H1 (cell line): ENCODE measurements around the gene TNFRSF13B. TPM values are rescaled to one million over a fixed set of nuclear protein-coding genes. Genes with fewer than 3 reads are reported as not detected.

Experiments used
- CTCF ChIA-PET: fragments of 300-600 bp; sonication (Branson Sonifier 250); formaldehyde crosslinking; loops from one replicate; lab custom pipeline; 2021; ENCODE audit not compliant: partially characterized antibody; lab: Charles Lee
- POLR2A ChIA-PET: fragments of 300-600 bp; sonication (Branson Sonifier 250); formaldehyde crosslinking; loops from one replicate; lab custom pipeline; 2021; ENCODE audit warnings: inconsistent platforms; ENCODE audit not compliant: partially characterized antibody; lab: Charles Lee
- DNase-seq, 2 experiments: peaks; one replicate each; pipeline versions ENCODE4 v3.0.0 to v3.0.0-alpha.2; 2010 to 2022; ENCODE audit warnings: low spot score in 2 of 2, low read depth in 1 of 2, mixed read lengths in 1 of 2
- FAIRE-seq: peaks from 2 replicates; lab custom pipeline; 2011; peaks lifted over from hg19 to GRCh38; lab: Jason Lieb, UNC
- H2AFZ ChIP-seq: 2 replicates; pipeline ENCODE4 v1.8.1; 2012; ENCODE audit warnings: low read length, inconsistent platforms
- H2AK5ac ChIP-seq: 2 replicates; pipeline ENCODE4 v1.6.1; 2013; ENCODE audit warnings: low read depth, low read length
- H2BK120ac ChIP-seq: replicated peaks from 2 replicates; pipeline ENCODE3; 2013; ENCODE audit warnings: low read depth, low read length, inconsistent platforms
- H2BK12ac ChIP-seq: 2 replicates; pipeline ENCODE4 v1.6.1; 2013; ENCODE audit warnings: low read depth, low read length
- H2BK15ac ChIP-seq: 2 replicates; pipeline ENCODE4 v1.6.1; 2013; ENCODE audit warnings: low read length
- H2BK20ac ChIP-seq: 2 replicates; pipeline ENCODE4 v1.6.1; 2013; ENCODE audit warnings: low read length
- H2BK5ac ChIP-seq: 2 replicates; pipeline ENCODE4 v1.6.1; 2013; ENCODE audit warnings: low read depth, low read length
- H3K14ac ChIP-seq: 2 replicates; pipeline ENCODE4 v1.6.1; 2013; ENCODE audit warnings: inconsistent platforms; ENCODE audit not compliant: insufficient read length
- H3K18ac ChIP-seq: 2 replicates; pipeline ENCODE4 v1.6.1; 2013; ENCODE audit warnings: low read length; ENCODE audit errors: extremely low read depth
- H3K23ac ChIP-seq: 2 replicates; pipeline ENCODE4 v1.6.1; 2013; ENCODE audit warnings: inconsistent platforms; ENCODE audit not compliant: insufficient read length
- H3K23me2 ChIP-seq: 2 replicates; pipeline ENCODE4 v1.6.1; 2013; ENCODE audit warnings: low read depth, low read length
- H3K27ac ChIP-seq: 2 replicates; pipeline ENCODE4 v1.6.1; 2011; ENCODE audit warnings: low read depth, low read length, inconsistent platforms
- H3K27me3 ChIP-seq, 4 experiments: replicated peaks in 1 of 4; 1 replicate in 1 of 4; 2 replicates in 3 of 4; pipeline versions ENCODE4 v1.6.1 to v1.8.1; 2011 to 2013; ENCODE audit warnings: low read length in 3 of 4, mild to moderate bottlenecking in 3 of 4, inconsistent platforms in 2 of 4, mixed read lengths in 2 of 4, moderate library complexity in 1 of 4; ENCODE audit not compliant: control insufficient read depth in 3 of 4, insufficient read depth in 3 of 4; ENCODE audit errors: extremely low read depth in 1 of 4
- H3K36me3 ChIP-seq, 4 experiments: 2 replicates each; pipeline versions ENCODE4 v1.6.1 to v1.8.1; 2011 to 2013; ENCODE audit warnings: mild to moderate bottlenecking in 4 of 4, low read length in 3 of 4, moderate library complexity in 2 of 4, control low read depth in 1 of 4, inconsistent platforms in 1 of 4; ENCODE audit not compliant: insufficient read depth in 4 of 4, control insufficient read depth in 2 of 4
- H3K4ac ChIP-seq: replicated peaks from 2 replicates; pipeline ENCODE3; 2013; ENCODE audit warnings: low read length, low read depth, mixed read lengths, inconsistent platforms; ENCODE audit not compliant: insufficient read length
- H3K4me1 ChIP-seq, 4 experiments: replicated peaks in 1 of 4; 1 replicate in 1 of 4; 2 replicates in 3 of 4; pipeline versions ENCODE4 v1.6.1 to v1.8.1; 2011 to 2013; ENCODE audit warnings: low read length in 3 of 4, inconsistent platforms in 2 of 4, mixed read lengths in 1 of 4; ENCODE audit not compliant: insufficient read depth in 4 of 4, control insufficient read depth in 3 of 4
- H3K4me2 ChIP-seq, 2 experiments: 2 replicates each; pipeline versions ENCODE4 v1.6.1 to v1.8.1; 2011 to 2013; ENCODE audit warnings: low read depth in 2 of 2, low read length in 2 of 2, control low read depth in 1 of 2, inconsistent platforms in 1 of 2, mild to moderate bottlenecking in 1 of 2; ENCODE audit not compliant: insufficient read depth in 1 of 2
- H3K4me3 ChIP-seq, 4 experiments: fragments of 200-600, 300-600 bp in 1 of 4; sonication (generic), shearing (Covaris generic), sonication (Bioruptor Twin) in 1 of 4; 2 replicates each; pipeline versions ENCODE4 v1.5.1 to v1.8.1; 2011 to 2016; ENCODE audit warnings: low read length in 4 of 4, low read depth in 3 of 4, control low read depth in 2 of 4, inconsistent platforms in 2 of 4, mild to moderate bottlenecking in 2 of 4, mixed read lengths in 1 of 4, moderate library complexity in 1 of 4; ENCODE audit not compliant: insufficient read depth in 2 of 4; ENCODE audit errors: extremely low read depth in 1 of 4
- H3K56ac ChIP-seq: replicated peaks from 2 replicates; pipeline ENCODE3; 2013; ENCODE audit warnings: low read depth, mild to moderate bottlenecking, mixed read lengths, low read length, inconsistent platforms; ENCODE audit not compliant: insufficient read length
- H3K79me1 ChIP-seq: 2 replicates; pipeline ENCODE4 v1.6.1; 2013; ENCODE audit warnings: low read depth, low read length, control low read depth
- H3K79me2 ChIP-seq, 2 experiments: 2 replicates each; pipeline versions ENCODE4 v1.6.1 to v1.8.1; 2012 to 2013; ENCODE audit warnings: low read length in 2 of 2, mild to moderate bottlenecking in 2 of 2, inconsistent platforms in 1 of 2; ENCODE audit not compliant: insufficient read depth in 2 of 2, control insufficient read depth in 1 of 2
- H3K9ac ChIP-seq, 4 experiments: replicated peaks in 1 of 4; 1 replicate in 1 of 4; 2 replicates in 3 of 4; pipeline versions ENCODE4 v1.6.1 to v1.8.1; 2011 to 2013; ENCODE audit warnings: low read depth in 3 of 4, low read length in 3 of 4, control low read depth in 2 of 4, mild to moderate bottlenecking in 2 of 4, moderate library complexity in 2 of 4, inconsistent platforms in 1 of 4; ENCODE audit errors: extremely low read depth in 1 of 4
- H3K9me3 ChIP-seq, 2 experiments: 2 replicates each; pipeline versions ENCODE4 v1.6.1 to v1.8.1; 2012 to 2013; ENCODE audit warnings: mild to moderate bottlenecking in 2 of 2, moderate library complexity in 2 of 2, control low read depth in 1 of 2, inconsistent platforms in 1 of 2, low read depth in 1 of 2, low read length in 1 of 2, mixed read lengths in 1 of 2; ENCODE audit not compliant: insufficient read depth in 2 of 2
- H4K20me1 ChIP-seq, 2 experiments: replicated peaks in 1 of 2; 2 replicates each; pipeline versions ENCODE3 to v1.8.1; 2011 to 2013; ENCODE audit warnings: inconsistent platforms in 2 of 2, low read length in 2 of 2, mild to moderate bottlenecking in 1 of 2; ENCODE audit not compliant: insufficient read depth in 2 of 2, control insufficient read depth in 1 of 2
- H4K5ac ChIP-seq: 2 replicates; pipeline ENCODE4 v1.6.1; 2013; ENCODE audit warnings: low read length, low read depth, mixed read lengths, inconsistent platforms; ENCODE audit not compliant: insufficient read length
- H4K8ac ChIP-seq: 2 replicates; pipeline ENCODE4 v1.8.0; 2013; ENCODE audit warnings: mild to moderate bottlenecking, moderate library complexity, low read length, inconsistent platforms; ENCODE audit not compliant: insufficient read depth; ENCODE audit errors: extremely low read depth
- H4K91ac ChIP-seq: replicated peaks from 2 replicates; pipeline ENCODE3; 2013; ENCODE audit warnings: low read length, mixed read lengths, inconsistent platforms; ENCODE audit not compliant: insufficient read length
- CHD1 ChIP-seq: IDR thresholded peaks from 2 replicates; pipeline ENCODE4 v1.6.1; 2012; ENCODE audit warnings: low read depth, low read length, improper control_type of control experiment
- FOSL1 ChIP-seq: IDR thresholded peaks from 2 replicates; pipeline ENCODE4 v1.6.1; 2011; ENCODE audit warnings: mild to moderate bottlenecking, low read depth, low read length, moderate library complexity; ENCODE audit not compliant: insufficient read depth
- KDM4A ChIP-seq: IDR thresholded peaks from one replicate; pipeline ENCODE4 v1.7.1; 2012; ENCODE audit warnings: low read depth, mild to moderate bottlenecking, moderate library complexity, low read length, inconsistent platforms; ENCODE audit not compliant: severe bottlenecking
- KDM5A ChIP-seq: fragments of 200-600 bp; IDR thresholded peaks from 2 replicates; pipeline ENCODE4 v1.7.1; 2012; ENCODE audit warnings: mild to moderate bottlenecking, low read length, inconsistent platforms, mixed read lengths
- RAD21 ChIP-seq, 2 experiments: IDR thresholded peaks in 1 of 2; conservative IDR thresholded peaks in 1 of 2; 2 replicates each; pipeline ENCODE4 v1.6.1; 2011; ENCODE audit warnings: low read depth in 2 of 2, low read length in 2 of 2, improper control_type of control experiment in 1 of 2, inconsistent platforms in 1 of 2, mild to moderate bottlenecking in 1 of 2, moderate library complexity in 1 of 2
- RBBP5 ChIP-seq: IDR thresholded peaks from 2 replicates; pipeline ENCODE4 v1.7.1; 2012; ENCODE audit warnings: low read depth, mild to moderate bottlenecking, inconsistent platforms, low read length, moderate library complexity, borderline replicate concordance
- RFX5 ChIP-seq: IDR thresholded peaks from 2 replicates; pipeline ENCODE4 v1.6.1; 2011; ENCODE audit warnings: low read depth, low read length, improper control_type of control experiment, borderline replicate concordance
- RNF2 ChIP-seq: fragments of 200-900, 300-1000 bp; sonication (generic); IDR thresholded peaks from 2 replicates; pipeline ENCODE4 v1.7.1; 2016; ENCODE audit warnings: borderline replicate concordance, low read depth, mild to moderate bottlenecking, antibody characterized with exemption, low read length; ENCODE audit not compliant: poor library complexity, severe bottlenecking; ENCODE audit errors: missing control alignments
- TAF7 ChIP-seq: optimal IDR thresholded peaks from 2 replicates; pipeline ENCODE3; 2011; ENCODE audit warnings: low read depth, mild to moderate bottlenecking, inconsistent platforms, low read length, moderate library complexity, borderline replicate concordance
- TCF12 ChIP-seq: IDR thresholded peaks from 2 replicates; pipeline ENCODE4 v1.6.1; 2011; ENCODE audit warnings: low read depth, mild to moderate bottlenecking, low read length
- WGBS, 2 experiments: shearing (Covaris generic) in 1 of 2; methylation state at CpG; one replicate each; pipeline versions ENCODE4 v1.1.6 to v1.1.7; 2013 to 2015; ENCODE audit warnings: low lambda C conversion rate in 2 of 2, mixed read lengths in 2 of 2, inconsistent platforms in 1 of 2, low coverage in 1 of 2, missing lambda C conversion rate in 1 of 2; ENCODE audit not compliant: insufficient replicate concordance in 2 of 2, insufficient coverage in 1 of 2, insufficient read length in 1 of 2; ENCODE audit errors: extremely low coverage in 1 of 2, missing lambda C conversion rate in 1 of 2; 5-methylcytosine and 5-hydroxymethylcytosine counted together
- polyA plus RNA-seq, 7 experiments: library from polyadenylated mRNA; depleted of rRNA in 3 of 7; stranded (reverse) in 5 of 7; unstranded in 2 of 7; fragments of >200 nt in 5 of 7; fragments of 200-250 nt in 2 of 7; gene quantifications; 1 replicate in 5 of 7; 2 replicates in 1 of 7; 4 replicates in 1 of 7; pipeline versions ENCODE4 v1.2.1 to v1.2.3, GENCODE V29; 2011 to 2013; ENCODE audit warnings: missing spikeins in 2 of 7, mixed read lengths in 2 of 7
- total RNA-seq: library from RNA; stranded (reverse); fragmentation: NEBNext Ultra II Directional; extraction: Animal tissue kit (Norgen Biotek cat#: 25700); gene quantifications from 2 replicates; pipeline ENCODE4 v1.2.1, GENCODE V29; 2021
- TF ChIP-seq, protein P1 (sequence below): IDR thresholded peaks from 2 replicates; pipeline ENCODE4 v1.6.1; 2011; ENCODE audit warnings: low read depth, mild to moderate bottlenecking, low read length; ENCODE audit not compliant: insufficient read depth

Gene TNFRSF13B
- total and polyA plus RNA-seq, 2 of the 8 experiments (the other 6 are each of a cell fraction or from before 2014, with no cell fraction given): not detected

DNA sequence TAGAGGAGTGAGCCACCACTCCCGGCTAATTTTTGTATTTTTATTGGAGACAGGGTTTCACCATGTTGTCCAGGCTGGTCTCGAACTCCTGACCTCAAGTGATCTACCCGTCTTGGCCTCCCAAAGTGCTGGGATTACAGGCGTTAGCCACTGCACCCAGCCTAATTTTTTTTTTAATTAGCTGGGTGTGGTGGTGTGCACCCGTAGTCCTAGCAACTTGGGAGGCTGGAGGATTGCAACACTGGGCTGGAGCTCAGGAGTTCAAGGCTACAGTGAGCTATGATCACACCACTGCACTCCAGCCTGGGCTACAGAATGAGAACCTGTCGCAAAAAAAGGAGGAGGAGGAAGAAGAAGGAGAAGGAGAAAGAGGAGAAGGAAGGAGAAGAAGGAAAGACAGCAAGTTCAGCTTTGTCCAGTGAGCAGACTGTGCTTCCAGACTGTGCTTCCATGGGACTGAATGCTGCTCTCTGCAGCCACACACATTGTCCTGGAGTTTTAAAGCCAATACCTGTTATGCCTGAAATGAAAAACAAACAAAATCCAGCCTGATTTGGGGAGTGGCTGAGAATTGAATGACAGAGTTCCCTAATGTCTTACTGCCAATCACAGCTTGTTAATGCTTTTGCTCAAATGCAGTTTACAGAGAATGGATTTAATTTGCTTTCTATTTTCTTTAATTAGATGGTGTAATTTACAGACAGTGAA lies 2.8 kb upstream of the TNFRSF13B start:
- Histone ChIP-seq H3K79me2 (no peaks in the 10 kb centered on the region), H2BK120ac (no peak overlapping the region), H2BK20ac (no peak overlapping the region), H2AFZ (no peak overlapping the region), H4K5ac (no peak overlapping the region), H4K91ac (no peak overlapping the region), H3K4ac (no peak overlapping the region), H2BK12ac (no peak overlapping the region), H3K23ac (no peak overlapping the region), H3K4me3 (no peak overlapping the region), H3K14ac (no peak overlapping the region), H3K27me3 (no peaks in the 10 kb centered on the region), H4K8ac (no peak overlapping the region; the same call in 1 of the 2 replicates), H3K4me2 (no peak overlapping the region), H3K36me3 (no peaks in the 10 kb centered on the region), H3K23me2 (no peaks in the 10 kb centered on the region; the same call in 1 of the 2 replicates), H3K56ac (no peak overlapping the region), H3K18ac (no peak overlapping the region), H3K9ac (no peak overlapping the region), H3K27ac (no peak overlapping the region), H3K4me1 (no peaks in the 10 kb centered on the region; a peak in 1 of 7 replicates), H2BK5ac (no peak overlapping the region), H3K79me1 (no peaks in the 10 kb centered on the region), H2BK15ac (no peak overlapping the region), H3K9me3 (no peaks in the 10 kb centered on the region), H2AK5ac (no peak overlapping the region), H4K20me1 (no peaks in the 10 kb centered on the region)
- POLR2A ChIA-PET: interaction anchor here (1.1 kb wide), 2 partner anchors 12 to 16 kb away, joined by 3 to 4 read pairs; no protein-coding TSS in a partner anchor
- WGBS, 2 experiments: 96% methylated on average over 6 of the region's 6 CpGs; no CpG with 5 or more reads in 1 of the 2 experiments
- CTCF ChIA-PET: interaction anchor here (1.1 to 2.6 kb wide), 5 partner anchors 13 to 197 kb away, joined by 3 to 7 read pairs (median 5); no protein-coding TSS in a partner anchor
- DNase-seq (peak in 1 of 2 experiments; percentile 14), FAIRE-seq (no peak)
- TF ChIP-seq, protein P1, sequence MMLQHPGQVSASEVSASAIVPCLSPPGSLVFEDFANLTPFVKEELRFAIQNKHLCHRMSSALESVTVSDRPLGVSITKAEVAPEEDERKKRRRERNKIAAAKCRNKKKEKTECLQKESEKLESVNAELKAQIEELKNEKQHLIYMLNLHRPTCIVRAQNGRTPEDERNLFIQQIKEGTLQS: no peak
- TF ChIP-seq KDM4A (no peak), TAF7 (no peak), FOSL1 (no peak), RNF2 (no peak), RFX5 (no peak), RAD21 (IDR thresholded peaks at IDR 0.05 in 1 of 2, conservative IDR thresholded peaks at IDR 0.05 in 1 of 2; ENCODE audit: low read depth in 2 of 2, low read length in 2 of 2) (no peak), RBBP5 (no peak), KDM5A (no peak), TCF12 (no peak), CHD1 (no peak)
